ENCODE measurements around the gene CACNA2D3. TPM values are rescaled to one million over a fixed set of nuclear protein-coding genes. Genes with fewer than 3 reads are reported as not detected.

CACNA2D3 gene
- total RNA-seq, 1 donor from 2014 or later, result 0.70 TPM

GRCh38 chr3:55014081-55014480 is 891.7 kb downstream of the CACNA2D3 start:
- Histone ChIP-seq H3K4me2 (ENCODE audit: low read length) (no peak overlapping the region), H3K27ac (ENCODE audit: low read depth, low read length) (no peak overlapping the region), H3K9me3 (ENCODE audit: insufficient read depth, low read depth, low read length) (no peaks in the 10 kb centered on the region), H3K4me3 (ENCODE audit: insufficient read depth, low read depth, low read length) (no peak overlapping the region), H3K9ac (ENCODE audit: low read length) (no peak overlapping the region), H3K27me3 (ENCODE audit: insufficient read depth, low read length) (no peaks in the 10 kb centered on the region), H2AFZ (ENCODE audit: low read depth, low read length) (no peak overlapping the region), H3K36me3 (ENCODE audit: insufficient read depth, low read length) (no peaks in the 10 kb centered on the region), H3K4me1 (ENCODE audit: insufficient read depth, low read length) (no peaks in the 10 kb centered on the region), H4K20me1 (ENCODE audit: insufficient read depth, low read length) (no peaks in the 10 kb centered on the region), H3K79me2 (ENCODE audit: insufficient read depth, low read length) (no peaks in the 10 kb centered on the region)
- H3K4me1 Mint-ChIP-seq (ENCODE audit: low read depth, unreplicated experiment), result peaks cover 10% of the 10 kb centered on the region
- TF ChIP-seq EZH2 (IDR thresholded peaks at IDR 0.05; ENCODE audit: insufficient read depth, low read length), result no peak
- no peaks in the 10 kb centered on the region for H3K9me3 Mint-ChIP-seq (ENCODE audit: unreplicated experiment)
- no peaks in the 10 kb centered on the region for H3K27me3 Mint-ChIP-seq (ENCODE audit: low read depth, unreplicated experiment)
- peak; percentile 78 for DNase-seq (ENCODE audit: low read depth)
- H3K27ac Mint-ChIP-seq (ENCODE audit: unreplicated experiment), result no peak overlapping the region
- no peaks in the 10 kb centered on the region for H3K36me3 Mint-ChIP-seq (ENCODE audit: low read depth, unreplicated experiment)
- H3K4me3 Mint-ChIP-seq (ENCODE audit: unreplicated experiment), result no peak overlapping the region
- no peak for FAIRE-seq

DNA sequence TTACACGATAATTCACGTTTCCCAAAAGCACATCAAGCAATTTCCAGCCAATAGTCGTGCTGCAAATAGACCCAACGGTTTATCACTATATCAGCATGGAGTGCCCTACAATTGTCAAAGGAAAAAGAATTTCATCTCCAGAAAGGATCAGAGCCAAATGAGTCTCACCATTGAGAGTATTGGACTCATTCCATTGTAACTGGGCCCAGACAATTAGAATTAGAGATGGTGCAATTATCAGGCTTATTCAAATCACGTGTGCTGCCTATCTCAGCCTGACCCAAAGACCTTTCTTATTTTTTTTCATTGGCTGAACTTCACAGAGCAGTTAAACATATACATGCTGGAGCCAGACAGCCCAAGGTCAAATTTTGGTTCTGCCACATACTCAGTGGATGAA is 892.6 kb downstream of the CACNA2D3 start:
- TF ChIP-seq, protein P1, sequence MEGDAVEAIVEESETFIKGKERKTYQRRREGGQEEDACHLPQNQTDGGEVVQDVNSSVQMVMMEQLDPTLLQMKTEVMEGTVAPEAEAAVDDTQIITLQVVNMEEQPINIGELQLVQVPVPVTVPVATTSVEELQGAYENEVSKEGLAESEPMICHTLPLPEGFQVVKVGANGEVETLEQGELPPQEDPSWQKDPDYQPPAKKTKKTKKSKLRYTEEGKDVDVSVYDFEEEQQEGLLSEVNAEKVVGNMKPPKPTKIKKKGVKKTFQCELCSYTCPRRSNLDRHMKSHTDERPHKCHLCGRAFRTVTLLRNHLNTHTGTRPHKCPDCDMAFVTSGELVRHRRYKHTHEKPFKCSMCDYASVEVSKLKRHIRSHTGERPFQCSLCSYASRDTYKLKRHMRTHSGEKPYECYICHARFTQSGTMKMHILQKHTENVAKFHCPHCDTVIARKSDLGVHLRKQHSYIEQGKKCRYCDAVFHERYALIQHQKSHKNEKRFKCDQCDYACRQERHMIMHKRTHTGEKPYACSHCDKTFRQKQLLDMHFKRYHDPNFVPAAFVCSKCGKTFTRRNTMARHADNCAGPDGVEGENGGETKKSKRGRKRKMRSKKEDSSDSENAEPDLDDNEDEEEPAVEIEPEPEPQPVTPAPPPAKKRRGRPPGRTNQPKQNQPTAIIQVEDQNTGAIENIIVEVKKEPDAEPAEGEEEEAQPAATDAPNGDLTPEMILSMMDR (IDR thresholded peaks at IDR 0.05; ENCODE audit: insufficient read depth, low read depth, low read length), result no peak
- Histone ChIP-seq H3K36me3 (ENCODE audit: insufficient read depth, low read length) (no peaks in the 10 kb centered on the region), H3K4me3 (ENCODE audit: insufficient read depth, low read depth, low read length) (no peak overlapping the region)

DNA sequence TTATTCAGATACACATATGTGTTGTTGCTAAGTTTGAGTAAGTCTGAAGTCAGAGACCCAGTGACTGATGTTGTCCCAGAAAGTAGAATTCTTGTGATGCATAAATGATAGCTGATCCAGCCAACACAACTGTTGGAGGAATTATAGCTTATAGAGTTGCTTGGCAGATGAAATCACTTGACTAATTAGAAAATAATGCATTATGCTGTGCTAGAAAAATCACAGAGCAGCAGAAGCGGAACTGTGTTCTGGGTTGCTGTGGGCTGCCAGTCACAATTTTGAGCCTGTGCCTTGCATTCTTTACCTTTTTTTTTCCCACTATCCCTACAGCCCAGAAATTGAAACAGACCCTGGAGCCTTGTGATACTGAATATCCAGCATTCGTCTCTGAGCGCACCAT is 895.5 kb downstream of the CACNA2D3 start:
- Histone ChIP-seq H3K4me2 (ENCODE audit: low read length) (no peak overlapping the region), H3K4me3 (ENCODE audit: insufficient read depth, low read depth, low read length) (no peak overlapping the region), H3K36me3 (ENCODE audit: insufficient read depth, low read length) (no peaks in the 10 kb centered on the region), H3K4me1 (ENCODE audit: insufficient read depth, low read length) (no peaks in the 10 kb centered on the region), H3K9ac (ENCODE audit: low read length) (no peak overlapping the region), H2AFZ (ENCODE audit: low read depth, low read length) (no peak overlapping the region), H4K20me1 (ENCODE audit: insufficient read depth, low read length) (no peaks in the 10 kb centered on the region), H3K79me2 (ENCODE audit: insufficient read depth, low read length) (no peaks in the 10 kb centered on the region), H3K9me3 (ENCODE audit: insufficient read depth, low read depth, low read length) (no peaks in the 10 kb centered on the region), H3K27me3 (ENCODE audit: insufficient read depth, low read length) (no peaks in the 10 kb centered on the region), H3K27ac (ENCODE audit: low read depth, low read length) (no peak overlapping the region)
- H3K4me1 Mint-ChIP-seq (ENCODE audit: low read depth, unreplicated experiment), result peaks cover under 1% of the 10 kb centered on the region
- no peak overlapping the region for H3K27ac Mint-ChIP-seq (ENCODE audit: unreplicated experiment)
- DNase-seq (ENCODE audit: low read depth) (peak; percentile 67), FAIRE-seq (no peak)
- no peak for TF ChIP-seq EZH2 (IDR thresholded peaks at IDR 0.05; ENCODE audit: insufficient read depth, low read length)
- TF ChIP-seq, protein P1 (IDR thresholded peaks at IDR 0.05; ENCODE audit: insufficient read depth, low read depth, low read length), result no peak
- H3K36me3 Mint-ChIP-seq (ENCODE audit: low read depth, unreplicated experiment), result no peaks in the 10 kb centered on the region
- no peaks in the 10 kb centered on the region for H3K9me3 Mint-ChIP-seq (ENCODE audit: unreplicated experiment)
- H3K4me3 Mint-ChIP-seq (ENCODE audit: unreplicated experiment), result no peak overlapping the region
- H3K27me3 Mint-ChIP-seq (ENCODE audit: low read depth, unreplicated experiment), result no peaks in the 10 kb centered on the region

More for the DNA sequence above, 892.6 kb downstream of the CACNA2D3 start:
- H4K20me1 ChIP-seq (ENCODE audit: insufficient read depth, low read length), result no peaks in the 10 kb centered on the region
- Mint-ChIP-seq H3K27me3 (ENCODE audit: low read depth, unreplicated experiment) (no peaks in the 10 kb centered on the region), H3K9me3 (ENCODE audit: unreplicated experiment) (no peaks in the 10 kb centered on the region), H3K4me1 (ENCODE audit: low read depth, unreplicated experiment) (peaks cover 6% of the 10 kb centered on the region), H3K27ac (ENCODE audit: unreplicated experiment) (no peak overlapping the region), H3K36me3 (ENCODE audit: low read depth, unreplicated experiment) (no peaks in the 10 kb centered on the region), H3K4me3 (ENCODE audit: unreplicated experiment) (no peak overlapping the region)
- no peaks in the 10 kb centered on the region for H3K9me3 ChIP-seq (ENCODE audit: insufficient read depth, low read depth, low read length)
- no peaks in the 10 kb centered on the region for H3K27me3 ChIP-seq (ENCODE audit: insufficient read depth, low read length)
- no peaks in the 10 kb centered on the region for H3K4me1 ChIP-seq (ENCODE audit: insufficient read depth, low read length)
- H3K4me2 ChIP-seq (ENCODE audit: low read length), result no peak overlapping the region
- H3K9ac ChIP-seq (ENCODE audit: low read length), result no peak overlapping the region
- H2AFZ ChIP-seq (ENCODE audit: low read depth, low read length), result no peak overlapping the region
- no peak overlapping the region for H3K27ac ChIP-seq (ENCODE audit: low read depth, low read length)
- no peak for DNase-seq (ENCODE audit: low read depth)
- no peaks in the 10 kb centered on the region for H3K79me2 ChIP-seq (ENCODE audit: insufficient read depth, low read length)
- FAIRE-seq, result no peak
